Lower leg skin (tissue), 3 donors: ENCODE measurements around the gene UBA1.

Source experiments
- POLR2A ChIP-seq, 2 donors: fragments of 450-650 bp; IDR thresholded peaks; one replicate each; pipeline ENCODE4 v1.6.1; 2016 to 2017; ENCODE audit warnings: antibody characterized with exemption in 2 of 2, mild to moderate bottlenecking in 1 of 2, moderate library complexity in 1 of 2
- TF ChIP-seq, protein P1 (sequence below), 3 donors: fragments of 450-650 bp; IDR thresholded peaks; one replicate each; pipeline ENCODE4 v1.5.1; 2016; ENCODE audit warnings: antibody characterized with exemption in 3 of 3, mild to moderate bottlenecking in 3 of 3, moderate library complexity in 2 of 3

DNA sequence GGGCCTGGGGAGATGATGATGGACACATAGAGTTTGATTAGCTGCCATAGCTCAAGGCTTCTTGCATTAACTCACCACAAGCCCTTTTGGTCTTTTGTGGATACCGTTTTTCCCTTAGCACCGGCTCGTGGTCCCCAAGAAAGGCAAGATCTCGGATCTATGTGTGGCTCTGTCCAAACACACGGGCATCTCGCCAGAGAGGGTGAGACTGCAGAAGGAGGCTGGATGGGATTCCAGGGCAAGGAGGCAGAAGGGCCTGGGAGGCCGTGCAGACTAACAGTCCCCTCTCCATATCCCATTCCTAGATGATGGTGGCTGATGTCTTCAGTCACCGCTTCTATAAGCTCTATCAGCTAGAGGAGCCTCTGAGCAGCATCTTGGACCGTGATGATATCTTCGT is 48.7 kb downstream of the UBA1 start:
- TF ChIP-seq, protein P1, sequence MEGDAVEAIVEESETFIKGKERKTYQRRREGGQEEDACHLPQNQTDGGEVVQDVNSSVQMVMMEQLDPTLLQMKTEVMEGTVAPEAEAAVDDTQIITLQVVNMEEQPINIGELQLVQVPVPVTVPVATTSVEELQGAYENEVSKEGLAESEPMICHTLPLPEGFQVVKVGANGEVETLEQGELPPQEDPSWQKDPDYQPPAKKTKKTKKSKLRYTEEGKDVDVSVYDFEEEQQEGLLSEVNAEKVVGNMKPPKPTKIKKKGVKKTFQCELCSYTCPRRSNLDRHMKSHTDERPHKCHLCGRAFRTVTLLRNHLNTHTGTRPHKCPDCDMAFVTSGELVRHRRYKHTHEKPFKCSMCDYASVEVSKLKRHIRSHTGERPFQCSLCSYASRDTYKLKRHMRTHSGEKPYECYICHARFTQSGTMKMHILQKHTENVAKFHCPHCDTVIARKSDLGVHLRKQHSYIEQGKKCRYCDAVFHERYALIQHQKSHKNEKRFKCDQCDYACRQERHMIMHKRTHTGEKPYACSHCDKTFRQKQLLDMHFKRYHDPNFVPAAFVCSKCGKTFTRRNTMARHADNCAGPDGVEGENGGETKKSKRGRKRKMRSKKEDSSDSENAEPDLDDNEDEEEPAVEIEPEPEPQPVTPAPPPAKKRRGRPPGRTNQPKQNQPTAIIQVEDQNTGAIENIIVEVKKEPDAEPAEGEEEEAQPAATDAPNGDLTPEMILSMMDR (IDR thresholded peaks at IDR 0.05): no peak
- TF ChIP-seq POLR2A (IDR thresholded peaks at IDR 0.05): no peak
